Left renal cortex interstitium (tissue), 4 donors: ENCODE results near the gene EPHB4. TPM values are rescaled to one million over a fixed set of nuclear protein-coding genes. Genes with fewer than 3 reads are reported as not detected.
"Not testable (repeated sequence)": the region's sequence is repeated elsewhere in the genome, so short reads cannot be mapped to it uniquely, and the experiment has no call there.

Experiments used
- DNase-seq, 4 donors: peaks; one replicate each; pipeline ENCODE4 v3.0.0-alpha.2; 2013; ENCODE audit warnings: low read depth in 4 of 4, low spot score in 2 of 4, missing footprints in 1 of 4
- polyA plus RNA-seq, 4 donors: library from polyadenylated mRNA; unstranded; fragments of 120-200 nt; gene quantifications; one replicate each; pipeline ENCODE4 v1.2.1, GENCODE V29; 2013; ENCODE audit not compliant: insufficient read length in 4 of 4

Gene EPHB4
- polyA plus RNA-seq, 4 donors, result 83.9 to 98.8 (median 90.8) TPM

DNA sequence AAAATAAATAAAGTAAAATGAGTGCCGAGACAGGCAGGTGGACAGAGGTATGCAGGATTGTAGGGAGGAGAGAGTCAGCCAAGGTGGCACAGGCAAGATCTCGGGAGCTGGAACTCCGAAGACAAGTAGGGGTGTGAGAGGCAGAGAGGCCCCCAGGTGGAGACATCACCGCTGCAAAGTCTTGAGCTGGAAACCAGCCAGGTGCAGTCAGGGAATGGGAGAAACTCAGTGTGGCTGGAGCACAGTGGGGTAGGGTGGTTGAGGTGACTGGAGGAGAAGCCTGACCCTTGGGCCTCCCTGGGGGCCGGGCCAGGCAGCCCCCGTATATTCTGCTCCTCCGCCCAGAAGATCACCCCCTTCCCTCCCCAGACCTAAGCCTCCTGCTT lies 4.2 kb downstream of the EPHB4 start:
- DNase-seq, result no peak

DNA sequence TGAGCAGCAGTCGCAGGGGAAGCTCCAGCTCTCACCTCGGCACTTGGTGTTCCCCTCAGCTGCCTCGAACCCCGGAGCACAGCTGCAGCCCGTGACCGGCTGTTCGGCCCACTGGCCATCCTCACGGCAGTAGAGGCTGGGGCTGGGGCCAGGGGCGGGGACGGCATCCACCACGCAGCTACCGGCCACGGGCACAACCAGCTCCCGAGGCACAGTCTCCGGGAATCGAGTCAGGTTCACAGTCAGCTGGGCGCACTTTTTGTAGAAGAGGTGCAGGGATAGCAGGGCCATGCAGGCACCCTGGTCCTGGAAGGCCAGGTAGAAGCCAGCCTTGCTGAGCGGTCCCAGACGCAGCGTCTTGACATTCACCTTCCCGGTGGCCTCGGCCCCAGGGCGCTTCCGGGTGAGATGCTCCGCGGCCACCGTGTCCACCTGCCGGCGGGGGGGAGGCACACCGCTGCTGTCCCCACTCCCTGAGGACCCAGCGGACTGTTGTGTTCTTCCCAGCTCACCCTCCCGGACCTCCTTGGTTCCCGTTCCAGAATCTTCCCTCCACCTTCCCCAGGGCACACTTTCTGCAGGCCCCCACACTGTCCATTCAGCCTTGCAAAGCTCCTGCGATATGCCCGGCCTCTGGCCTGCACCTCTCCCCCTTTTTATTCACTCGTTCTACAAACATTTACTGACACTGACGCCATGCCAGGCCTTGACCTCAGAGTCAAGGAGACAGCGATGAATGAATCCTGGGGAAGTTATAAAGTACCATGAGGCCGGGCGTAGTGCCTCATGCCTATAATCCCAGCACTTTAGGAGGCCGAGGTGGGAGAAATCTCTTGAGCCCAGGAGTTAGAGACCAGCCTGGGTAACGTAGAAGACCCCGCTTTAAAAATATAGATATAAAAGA lies 4.8 kb downstream of the EPHB4 start:
- DNase-seq, result no peak

DNA sequence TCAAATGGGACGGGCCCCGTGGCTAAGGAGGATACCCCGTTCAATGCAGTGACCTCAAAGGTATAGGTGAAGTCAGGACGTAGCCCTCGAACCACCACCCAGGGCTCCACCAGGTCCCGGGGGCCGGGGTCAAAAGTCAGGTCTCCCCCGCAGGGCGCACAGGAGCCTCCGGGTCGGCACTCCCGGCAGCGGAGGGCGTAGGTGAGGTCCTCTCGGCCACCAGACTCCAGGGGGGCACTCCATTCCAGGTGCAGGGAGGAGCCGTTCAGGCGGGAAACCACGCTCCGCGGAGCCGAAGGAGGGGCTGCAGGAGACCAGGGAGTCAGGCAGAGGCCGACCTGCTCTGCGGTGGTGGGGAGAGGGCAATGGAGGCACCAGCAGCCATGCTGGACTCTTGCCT lies 7.7 kb downstream of the EPHB4 start:
- no peak for DNase-seq

DNA sequence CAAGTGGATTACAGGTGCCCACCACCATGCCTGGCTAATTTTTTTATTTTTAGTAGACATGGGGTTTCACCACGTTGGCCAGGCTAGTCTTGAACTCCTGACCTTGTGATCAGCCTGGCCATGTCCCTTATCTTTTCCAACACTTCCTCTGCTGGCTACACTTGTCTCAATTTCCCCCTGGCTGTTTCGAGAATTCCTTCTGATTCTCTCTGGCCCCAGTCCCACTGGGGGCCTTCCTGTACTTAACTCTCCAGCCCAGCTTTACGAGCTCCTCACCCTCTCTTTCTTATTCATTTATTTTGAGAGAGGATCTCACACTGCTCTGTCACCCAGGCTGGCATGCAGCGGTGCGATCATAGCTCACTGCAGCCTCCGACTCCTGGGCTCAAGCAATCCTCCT lies 8.5 kb downstream of the EPHB4 start:
- DNase-seq, result no peak

DNA sequence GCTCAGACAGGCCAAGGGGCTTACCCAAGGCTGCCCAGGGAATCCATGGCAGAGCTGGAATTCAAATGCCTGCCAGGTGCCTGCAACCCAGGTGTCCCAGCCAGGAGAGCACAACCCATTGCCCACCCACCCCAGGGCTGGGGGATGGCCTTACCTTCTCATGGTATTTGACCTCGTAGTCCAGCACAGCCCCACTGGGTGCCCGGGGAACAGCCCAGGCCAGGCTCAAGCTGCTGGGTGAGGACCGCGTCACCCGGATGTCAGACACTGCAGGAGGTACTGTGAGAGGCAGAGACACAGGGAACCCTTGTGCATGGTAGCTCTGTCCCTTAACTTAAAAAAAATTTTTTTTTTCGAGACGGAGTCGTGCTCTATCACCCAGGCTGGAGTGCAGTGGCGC lies 9.0 kb downstream of the EPHB4 start:
- no peak for DNase-seq

DNA sequence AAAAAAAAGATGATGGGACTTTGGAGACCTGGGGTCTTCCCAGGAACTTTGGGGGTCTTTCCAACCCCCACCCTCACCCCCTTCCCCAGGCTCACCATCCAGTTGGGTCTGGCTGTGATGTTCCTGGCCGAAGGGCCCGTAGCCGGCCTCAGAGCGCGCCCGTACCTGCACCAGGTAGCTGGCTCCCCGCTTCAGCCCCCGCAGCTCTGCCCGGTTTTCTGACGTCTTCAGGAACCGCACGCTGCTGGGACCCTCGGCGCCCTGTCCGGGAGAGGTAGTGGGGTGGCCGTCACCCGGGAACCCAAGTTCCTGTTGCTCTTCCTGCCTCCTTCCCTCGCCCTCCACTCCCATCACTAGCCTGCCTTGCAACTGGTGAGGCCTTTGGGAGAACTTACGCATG lies 10.2 kb downstream of the EPHB4 start:
- no peak for DNase-seq

DNA sequence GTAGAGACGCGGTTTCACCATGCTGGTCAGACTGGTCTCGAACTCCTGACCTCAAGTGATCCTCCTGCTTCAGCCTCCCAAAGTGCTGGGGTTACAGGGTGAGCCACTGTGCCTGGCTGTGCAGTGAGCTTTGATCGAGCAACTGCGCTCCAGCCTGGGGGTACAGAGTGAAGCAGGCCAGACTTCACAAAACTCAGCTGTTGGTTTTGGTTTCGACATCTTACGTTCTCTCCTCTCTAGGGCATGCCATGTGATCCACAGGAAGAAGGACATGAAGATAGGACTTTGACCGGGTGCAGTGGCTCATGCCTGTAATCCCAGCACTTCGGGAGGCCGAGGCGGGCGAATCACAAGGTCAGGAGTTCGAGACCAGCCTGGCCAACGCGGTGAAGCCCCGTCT lies 10.8 kb downstream of the EPHB4 start:
- DNase-seq, result not testable (repeated sequence)

DNA sequence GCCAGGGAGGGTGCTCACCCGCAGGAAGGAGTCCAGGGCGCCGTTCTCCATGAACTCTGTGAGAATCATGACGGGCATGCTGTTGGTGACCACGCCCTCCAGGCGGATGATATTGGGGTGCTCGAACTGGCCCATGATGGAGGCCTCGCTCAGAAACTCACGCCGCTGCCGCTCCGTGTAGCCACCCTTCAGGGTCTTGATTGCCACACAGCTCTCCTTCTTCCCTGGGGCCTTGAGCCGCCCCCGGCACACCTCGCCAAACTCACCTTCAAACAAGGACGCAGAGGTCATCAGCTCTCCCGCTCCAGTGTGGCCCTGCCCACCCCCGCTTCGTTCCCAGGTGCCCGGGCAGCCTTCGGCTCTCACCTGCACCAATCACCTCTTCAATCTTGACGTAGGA lies 14.6 kb downstream of the EPHB4 start:
- no peak for DNase-seq

DNA sequence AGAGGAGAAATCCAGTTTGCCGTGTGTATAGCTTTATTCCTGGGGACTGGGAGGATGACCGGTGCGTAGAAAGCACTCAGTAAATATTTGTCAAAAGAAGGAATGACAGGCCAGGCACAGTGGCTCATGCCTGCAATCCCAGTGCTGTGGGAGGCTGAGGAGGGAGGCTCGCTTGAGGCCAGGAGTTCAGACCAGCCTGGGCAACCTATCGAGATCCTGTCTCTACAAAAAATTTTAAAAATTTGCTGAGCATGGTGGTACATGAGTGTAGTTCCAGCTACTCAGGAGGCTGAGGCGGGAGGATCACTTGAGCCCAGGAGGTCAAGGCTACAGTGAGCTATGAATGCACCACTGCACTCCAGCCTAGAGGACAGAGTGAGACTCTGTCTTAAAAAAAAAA lies 15.8 kb downstream of the EPHB4 start:
- no peak for DNase-seq

DNA sequence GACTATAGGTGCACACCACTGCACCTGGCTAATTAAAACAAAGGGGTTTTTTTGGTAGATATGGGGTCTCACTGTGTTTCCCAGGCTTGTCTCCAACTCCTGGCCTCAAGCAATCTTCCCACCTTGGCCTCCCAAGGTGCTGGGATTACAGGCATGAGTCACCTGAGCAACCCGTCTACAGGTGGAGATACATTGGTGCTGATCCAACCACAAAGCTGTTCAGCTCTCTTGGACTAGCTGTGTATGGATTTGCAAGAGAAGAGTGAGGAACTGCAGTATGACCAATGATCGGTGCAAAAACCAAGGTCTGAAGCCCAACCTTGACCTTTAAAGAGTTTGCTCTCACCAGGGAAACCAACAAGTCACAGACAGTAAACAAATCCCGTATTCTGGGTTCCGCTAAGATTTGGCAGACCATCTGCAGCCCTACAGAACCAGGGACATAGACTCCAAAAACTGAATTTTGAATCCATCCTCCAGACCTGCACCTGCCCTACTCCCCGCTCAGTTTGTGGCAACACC lies 18.9 kb downstream of the EPHB4 start:
- DNase-seq, result no peak

DNA sequence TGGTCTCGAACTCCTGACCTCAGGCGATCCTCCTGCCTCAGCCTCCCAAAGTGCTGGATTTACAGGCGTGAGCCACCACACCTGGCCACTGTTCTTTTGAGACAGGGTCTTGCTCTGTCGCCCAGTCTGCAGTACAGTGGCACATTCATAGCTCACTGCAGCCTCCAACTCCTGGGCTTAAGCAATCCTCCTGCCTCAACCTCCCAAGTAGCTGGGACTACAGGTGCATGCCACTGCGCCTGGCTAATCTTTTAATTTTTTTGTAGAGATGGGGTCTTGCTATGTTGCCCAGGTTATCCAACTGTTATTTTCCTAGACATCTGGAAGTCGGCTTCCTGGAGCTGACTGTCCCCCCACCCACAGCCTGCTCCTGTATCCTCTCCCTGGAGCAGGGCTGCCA lies 20.4 kb downstream of the EPHB4 start:
- DNase-seq, result not testable (repeated sequence)

DNA sequence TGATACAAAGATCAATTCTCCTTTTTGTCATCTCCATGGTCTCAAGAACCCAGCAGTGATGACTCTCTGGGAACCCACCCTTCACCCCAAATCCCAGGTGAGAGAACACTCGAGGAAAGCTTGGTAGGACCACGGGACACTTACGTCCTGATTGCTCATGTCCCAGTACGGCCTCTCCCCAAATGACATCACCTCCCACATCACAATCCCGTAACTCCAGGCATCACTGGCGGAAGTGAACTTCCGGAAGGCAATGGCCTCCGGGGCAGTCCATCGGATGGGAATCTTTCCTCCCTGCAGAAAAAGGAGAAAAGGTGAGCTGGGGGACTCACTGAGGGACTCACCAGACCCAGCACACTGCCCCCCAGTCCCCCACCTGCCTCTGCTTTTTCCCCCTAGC lies 21.0 kb downstream of the EPHB4 start:
- no peak for DNase-seq

DNA sequence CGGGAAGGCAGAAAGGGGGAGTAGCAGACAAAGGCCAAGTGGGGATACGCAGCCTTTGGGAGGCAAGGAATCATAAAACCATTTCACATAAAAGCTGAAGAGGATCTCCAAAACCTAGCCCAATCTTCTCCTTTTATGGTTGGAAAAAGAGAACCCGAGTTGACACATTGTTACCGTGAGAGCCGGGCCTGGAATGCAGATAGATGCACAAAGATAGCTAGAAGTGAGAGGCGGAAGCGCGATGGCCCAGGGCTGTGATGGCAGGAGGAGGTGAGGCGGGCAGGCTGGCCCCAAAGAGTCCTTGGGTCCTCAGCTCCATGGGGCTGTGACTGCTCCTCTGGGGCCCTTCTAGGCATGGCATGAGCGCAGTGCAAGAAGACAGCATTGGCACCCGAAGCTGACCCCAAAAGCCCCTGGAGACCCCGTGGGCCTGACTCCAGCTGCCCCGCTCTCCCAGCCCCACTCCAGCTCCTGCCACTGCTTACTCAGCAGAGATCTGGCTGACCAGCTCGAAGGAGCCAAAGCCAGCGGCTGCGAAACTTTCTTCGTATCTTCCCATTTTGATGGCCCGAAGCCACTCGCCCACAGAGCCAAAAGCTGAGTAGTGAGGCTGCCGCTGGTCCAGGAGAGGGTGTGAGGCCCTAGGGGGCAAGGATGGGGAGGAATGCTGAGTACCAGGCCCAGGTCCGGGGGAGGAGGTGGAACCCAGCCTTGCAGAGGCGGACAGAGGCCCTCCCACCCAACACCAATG lies 22.5 kb downstream of the EPHB4 start:
- DNase-seq, result no peak

DNA sequence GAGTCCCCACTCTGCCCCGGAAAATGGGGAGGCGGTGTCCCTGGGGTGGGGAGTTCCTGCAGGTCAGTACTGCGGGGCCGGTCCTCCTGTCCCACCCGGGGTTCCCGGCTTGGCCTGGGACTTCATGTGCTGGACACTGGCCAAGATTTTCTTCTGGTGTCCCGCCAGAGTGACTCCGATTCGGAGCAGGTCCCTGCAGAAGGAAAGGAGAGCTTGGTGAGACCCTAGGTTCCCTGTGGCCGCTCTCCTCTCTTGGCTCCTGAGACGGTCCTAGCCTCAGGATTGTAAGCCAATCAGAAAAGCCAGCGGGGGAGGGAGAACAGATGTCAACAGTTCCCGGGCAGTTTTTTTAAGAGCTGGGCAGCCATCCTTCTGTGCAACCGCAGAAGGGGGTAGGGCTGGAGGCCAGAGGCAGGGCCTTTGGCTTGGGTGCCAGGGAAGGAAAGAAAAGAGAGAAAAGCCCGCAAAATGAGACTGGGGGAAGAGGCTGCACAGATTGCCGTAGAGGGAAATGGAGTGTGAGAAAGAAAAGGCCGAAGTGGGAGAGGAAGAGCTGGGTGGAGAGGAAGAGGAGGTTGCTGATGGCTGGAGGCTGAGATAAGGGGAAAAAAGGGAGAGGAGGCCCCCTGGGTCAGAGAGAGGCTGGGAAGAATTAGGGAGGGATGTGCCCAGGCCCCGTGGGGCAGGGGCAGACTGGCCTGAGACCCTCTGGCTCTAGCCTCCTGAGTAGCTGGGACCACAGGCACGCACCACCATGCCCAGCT lies 23.7 kb downstream of the EPHB4 start:
- peak in 1 of 4 donors; percentile 72 for DNase-seq

DNA sequence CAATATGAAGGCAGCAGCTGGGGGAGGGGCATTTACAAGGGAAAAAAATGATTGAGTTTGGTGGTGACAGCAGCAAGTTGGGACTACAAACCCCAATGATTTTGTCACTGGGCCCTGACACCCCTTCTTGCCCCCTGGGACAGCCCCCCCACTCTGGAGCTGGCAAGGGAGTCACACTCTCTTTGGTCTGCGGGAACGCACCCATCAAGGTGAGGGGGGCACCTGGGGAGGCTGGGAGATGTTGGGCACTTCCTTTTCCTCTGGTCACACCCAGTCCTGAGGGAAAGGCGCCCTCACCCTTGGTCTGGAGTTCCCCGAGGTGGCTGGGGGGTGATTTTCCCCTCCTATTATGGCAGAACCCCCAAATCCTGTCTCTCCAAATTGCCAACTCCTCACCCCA lies 24.4 kb downstream of the EPHB4 start:
- DNase-seq, result no peak

DNA sequence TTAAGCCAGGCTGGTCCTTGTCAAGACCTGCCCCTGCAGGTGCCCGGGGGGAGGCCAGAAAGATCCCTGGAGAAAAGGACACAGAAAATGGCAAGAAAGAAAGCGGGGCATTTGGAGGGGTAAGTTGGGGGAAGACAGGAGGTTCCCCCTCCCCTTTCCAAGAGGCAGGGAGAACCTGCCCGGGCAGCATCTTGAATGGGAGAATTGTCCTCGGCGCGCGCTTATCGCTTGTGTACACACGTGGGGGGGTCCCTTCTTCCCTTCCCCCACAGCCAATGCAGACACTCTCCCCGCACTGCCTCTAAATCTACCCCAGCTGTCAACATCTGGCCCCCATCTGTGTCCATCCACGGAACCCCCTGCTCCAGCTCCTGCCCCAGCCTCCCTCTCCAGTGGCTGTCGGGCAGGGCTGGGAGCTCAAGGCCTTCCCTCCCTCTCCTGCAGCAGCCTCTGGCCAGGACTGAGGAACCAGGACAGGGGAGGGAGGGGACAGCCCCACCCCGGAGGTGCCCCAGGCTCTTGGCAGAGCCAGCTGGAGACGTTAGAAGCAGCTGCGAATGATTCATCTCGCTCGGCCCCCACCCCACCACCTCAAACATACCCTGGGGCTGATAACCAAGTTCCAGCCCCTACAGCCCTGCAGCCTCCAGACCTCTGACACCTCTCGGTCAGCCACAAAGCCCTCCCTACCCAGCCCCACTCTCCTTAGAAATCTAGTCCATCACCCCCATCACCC lies 25.3 kb downstream of the EPHB4 start:
- DNase-seq, result no peak

DNA sequence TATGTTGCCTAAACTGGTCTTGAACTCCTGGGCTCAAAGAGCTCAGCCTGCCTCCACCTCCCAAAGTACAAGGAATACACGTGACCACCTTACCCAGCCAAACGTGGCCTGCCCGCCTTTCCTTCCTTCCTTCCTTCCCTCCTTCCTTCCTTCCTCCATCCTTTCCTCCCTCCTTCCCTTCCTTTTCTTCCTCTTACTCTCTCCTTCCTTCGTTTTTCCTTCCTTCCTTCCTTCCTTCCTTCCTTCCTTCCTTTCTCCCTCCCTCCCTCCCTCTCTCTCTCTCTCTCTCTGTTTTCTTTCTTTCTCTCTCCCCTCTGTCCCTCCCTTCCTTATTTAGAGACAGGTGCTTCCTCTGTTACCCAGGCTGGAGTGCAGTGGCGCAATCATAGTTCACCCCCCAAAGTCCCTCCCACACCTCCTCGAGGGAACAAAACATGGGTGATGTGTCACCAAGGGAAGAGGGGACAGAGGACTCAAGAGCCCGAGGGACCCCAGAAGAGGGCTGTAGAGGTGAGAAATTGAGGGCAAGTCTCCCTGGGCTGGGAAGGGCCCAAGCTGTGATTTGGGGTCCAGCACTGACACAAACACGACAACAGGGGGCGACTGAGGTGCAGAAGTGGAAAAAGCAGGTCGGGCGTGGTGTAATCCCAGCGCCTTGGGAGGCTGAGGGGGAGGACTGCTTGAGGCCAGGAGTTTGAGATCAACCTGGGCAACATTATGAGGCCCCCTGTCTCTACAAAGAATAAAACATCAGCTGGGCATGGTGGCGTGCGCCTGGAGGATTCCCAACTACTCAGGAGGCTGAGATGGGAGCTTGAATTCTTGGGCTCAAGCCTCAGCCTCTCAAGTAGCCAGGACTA lies 28.1 kb downstream of the EPHB4 start:
- peak in 1 of 4 donors; percentile 28 for DNase-seq

DNA sequence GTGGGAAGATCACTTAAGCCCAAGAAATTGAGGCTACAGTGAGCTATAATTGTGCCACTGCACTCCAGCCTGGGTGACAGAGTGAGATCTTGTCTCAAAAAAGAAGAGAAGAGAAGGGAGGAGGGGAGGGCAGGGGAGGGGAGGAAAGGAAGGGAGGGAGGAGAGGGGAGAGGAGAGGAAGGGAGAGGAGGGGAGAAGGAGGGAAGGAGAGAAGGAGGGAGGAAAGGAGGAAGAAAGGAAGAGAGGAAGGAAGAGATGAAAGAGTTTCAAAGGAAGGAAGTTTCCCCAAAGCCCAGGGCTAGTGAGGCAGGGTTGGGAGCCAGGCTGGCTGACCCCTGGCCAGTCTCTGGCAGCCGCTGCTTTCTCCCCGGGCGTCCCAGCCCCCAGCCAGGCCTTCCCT lies 32.6 kb downstream of the EPHB4 start:
- DNase-seq, result no peak
